HG02840 (cell line): ENCODE measurements around the gene ZDHHC9.
"Not testable (repeated sequence)": the region's sequence is repeated elsewhere in the genome, so short reads cannot be mapped to it uniquely, and the experiment has no call there.

Experiments used
- ATAC-seq: cut with Tn5 transposase; IDR thresholded peaks from one replicate; pipeline ENCODE4 v1.9.1; 2021; ENCODE audit warnings: mild to moderate bottlenecking, moderate library complexity, moderate number of reproducible peaks; ENCODE audit not compliant: unreplicated experiment, low FRiP score

ZDHHC9 gene

DNA sequence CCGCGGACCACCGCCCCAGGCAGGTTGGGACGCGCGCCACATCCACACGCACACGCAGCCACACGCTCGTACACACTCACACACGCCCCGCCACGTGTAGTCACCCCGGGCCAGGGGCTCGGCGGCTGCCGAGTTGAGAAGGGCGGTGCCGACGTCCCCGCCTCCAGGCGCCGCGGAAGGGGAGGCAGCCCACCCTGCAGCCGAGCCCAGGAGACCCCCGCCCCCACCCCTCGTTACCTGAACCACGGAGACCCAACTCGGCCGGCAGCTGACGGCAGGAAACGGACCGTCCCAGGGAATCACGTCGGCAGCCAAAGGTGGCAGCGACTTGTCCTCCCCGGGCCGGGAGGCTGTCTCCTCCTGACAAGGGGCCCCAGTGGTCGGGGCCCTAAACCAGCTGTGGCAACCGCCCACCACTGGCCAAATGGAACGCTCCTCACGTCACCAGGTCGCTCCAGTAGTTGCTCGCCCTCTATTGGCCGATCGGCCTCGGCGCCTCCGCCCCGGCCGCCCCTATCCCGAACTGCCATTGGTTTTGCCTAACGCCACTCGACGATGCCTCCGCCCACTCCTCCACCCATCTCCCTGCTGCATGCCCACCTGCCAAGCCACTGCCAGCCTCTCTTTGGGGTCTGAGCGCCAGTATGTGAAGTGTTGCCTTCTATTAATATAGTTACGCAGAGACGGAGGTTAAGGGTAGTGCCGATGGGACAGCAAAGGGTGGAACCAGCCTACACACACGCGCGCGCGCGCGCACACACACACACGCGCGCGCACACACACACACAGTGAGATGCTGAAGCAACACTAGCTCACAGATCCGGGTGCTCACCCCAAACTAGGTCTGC, at the start of gene ZDHHC9:
ZDHHC9 (minus strand) TSS at position 428 of the 848 bp plus-strand sequence. CDS start 1,941 bp downstream, outside the sequence.
- peak; percentile 97 for ATAC-seq

DNA sequence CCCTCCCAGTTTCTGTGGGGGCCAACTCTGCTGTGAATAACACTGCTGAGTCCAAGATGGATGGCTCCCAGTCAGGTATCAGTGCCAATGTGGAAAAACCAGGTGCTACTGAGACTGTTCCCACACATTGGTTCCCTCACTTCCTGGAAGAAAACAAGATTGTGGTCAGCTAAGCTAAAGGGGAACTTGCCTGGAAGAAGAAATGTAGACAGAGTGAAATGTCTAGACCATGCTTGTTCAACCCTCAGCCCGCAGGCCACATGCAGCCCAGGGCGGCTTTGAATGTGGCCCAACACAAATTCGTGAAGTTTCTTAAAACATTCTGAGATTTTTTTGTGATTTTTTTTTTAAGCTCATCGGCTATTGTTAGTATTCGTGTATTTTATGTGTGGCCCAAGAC, 33.7 kb upstream of the ZDHHC9 start:
- ATAC-seq = no peak

GRCh38 chrX:129876771-129877305, 33.2 kb upstream of the ZDHHC9 start:
- ATAC-seq = no peak

GRCh38 chrX:129875669-129876068, 32.0 kb upstream of the ZDHHC9 start:
- ATAC-seq = no peak

- ATAC-seq = no peak
Observed at GRCh38 chrX:129872524-129872923, 28.8 kb upstream of the ZDHHC9 start.

GRCh38 chrX:129866321-129866720, 22.6 kb upstream of the ZDHHC9 start:
- ATAC-seq = not testable (repeated sequence)

DNA sequence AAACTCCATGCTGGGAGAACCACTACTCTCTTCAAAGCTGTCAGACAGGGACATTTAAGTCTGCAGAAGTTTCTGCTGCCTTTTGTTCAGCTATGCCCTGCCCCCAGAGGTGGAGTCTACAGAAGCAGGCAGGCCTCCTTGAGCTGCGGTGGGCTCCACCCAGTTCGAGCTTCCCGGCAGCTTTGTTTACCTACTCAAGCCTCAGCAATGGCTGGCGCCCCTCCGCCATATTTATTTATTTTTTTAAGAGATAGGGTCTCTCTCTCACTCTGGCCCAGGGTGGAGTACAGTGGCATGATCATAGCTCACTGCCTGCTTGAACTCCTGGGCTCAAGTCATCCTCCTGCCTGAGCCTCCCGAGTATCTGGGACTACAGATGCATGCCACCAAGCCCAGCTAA, 15.4 kb upstream of the ZDHHC9 start:
- ATAC-seq = not testable (repeated sequence)

DNA sequence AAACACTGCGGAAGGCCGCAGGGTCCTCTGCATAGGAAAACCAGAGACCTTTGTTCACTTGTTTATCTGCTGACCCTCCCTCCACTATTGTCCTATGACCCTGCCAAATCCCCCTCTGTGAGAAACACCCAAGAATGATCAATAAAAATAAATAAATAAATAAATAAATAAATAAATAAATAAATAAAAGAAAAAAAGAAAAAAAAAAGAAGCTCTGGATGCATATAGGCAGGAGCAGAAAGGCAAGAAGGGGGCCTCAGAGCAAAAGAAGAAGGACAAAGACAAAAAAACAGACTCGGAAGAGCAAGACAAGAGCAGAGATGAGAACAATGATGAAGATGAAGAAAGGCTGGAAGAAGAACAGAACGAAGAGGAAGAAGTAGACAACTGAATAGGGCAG, 8.1 kb upstream of the ZDHHC9 start:
- not testable (repeated sequence) for ATAC-seq

GRCh38 chrX:129846716-129847115, 3.0 kb upstream of the ZDHHC9 start:
- ATAC-seq = no peak

- no peak for ATAC-seq
Observed at GRCh38 chrX:129845616-129846190, 2.0 kb upstream of the ZDHHC9 start.

DNA sequence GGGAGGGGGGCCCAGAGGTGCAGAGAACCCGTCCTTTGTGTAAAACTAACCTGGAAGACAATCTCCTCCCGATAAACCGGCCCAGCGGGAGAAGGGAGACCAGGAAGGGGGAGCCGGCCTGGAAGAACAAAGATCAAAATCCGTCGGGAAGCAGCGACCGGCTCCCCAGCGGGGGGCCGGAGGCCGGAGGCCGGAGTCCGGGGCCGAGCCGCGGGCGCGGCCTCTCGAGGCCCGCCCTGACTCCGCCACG, 552 bp downstream of the ZDHHC9 start:
- no peak for ATAC-seq

DNA sequence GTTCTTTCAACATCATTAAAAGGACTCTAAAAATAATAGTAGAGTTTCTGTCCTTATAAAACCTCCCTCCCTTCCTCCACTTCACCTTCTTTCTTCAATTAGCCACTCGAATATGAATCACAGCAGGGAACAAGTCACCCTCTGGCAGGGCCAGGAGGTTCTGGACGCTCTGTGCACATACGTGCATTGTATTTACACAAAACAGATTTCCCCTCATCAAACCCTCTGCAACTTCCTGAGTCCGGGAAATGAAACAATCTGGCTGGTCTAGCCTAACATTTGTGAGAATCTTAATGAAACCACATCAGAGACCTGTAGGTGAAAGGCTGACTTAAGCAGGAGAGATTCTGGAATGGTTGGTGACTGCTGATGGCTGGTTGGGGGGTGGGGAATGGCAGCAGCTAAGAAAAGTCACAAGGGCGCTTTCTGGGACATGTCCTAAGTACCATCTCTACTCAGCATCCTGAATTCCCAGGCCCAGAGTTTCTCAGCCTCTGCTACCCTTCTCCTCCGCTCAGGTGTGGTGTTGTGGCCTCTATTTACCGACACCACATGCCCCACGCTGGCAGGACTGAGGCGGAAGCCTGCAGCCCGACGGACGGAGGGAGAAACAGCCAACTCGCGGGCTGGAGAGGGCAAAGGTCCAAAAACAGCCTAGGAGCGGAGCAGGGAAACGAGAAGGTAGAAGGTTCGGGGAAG, 1.0 kb downstream of the ZDHHC9 start:
- no peak for ATAC-seq

DNA sequence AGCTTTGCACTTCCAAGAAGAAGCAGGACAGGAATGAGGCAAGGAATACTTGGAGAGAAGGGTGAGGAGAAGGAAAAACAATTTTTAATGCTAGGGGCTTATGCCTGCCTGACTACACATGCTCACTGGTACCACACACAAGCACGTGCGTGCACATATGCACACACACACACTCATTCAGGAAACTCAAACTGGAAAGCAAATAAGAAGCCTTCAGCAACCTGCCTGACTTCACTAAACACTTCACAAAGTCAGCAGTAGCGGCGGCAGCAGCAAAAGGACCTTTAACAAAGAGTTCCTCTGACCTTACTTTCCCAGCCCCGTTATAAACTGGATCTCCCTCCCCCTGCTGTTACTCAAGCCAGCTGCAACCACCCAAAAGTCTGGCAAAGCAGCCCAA, 3.3 kb downstream of the ZDHHC9 start:
- ATAC-seq = no peak

DNA sequence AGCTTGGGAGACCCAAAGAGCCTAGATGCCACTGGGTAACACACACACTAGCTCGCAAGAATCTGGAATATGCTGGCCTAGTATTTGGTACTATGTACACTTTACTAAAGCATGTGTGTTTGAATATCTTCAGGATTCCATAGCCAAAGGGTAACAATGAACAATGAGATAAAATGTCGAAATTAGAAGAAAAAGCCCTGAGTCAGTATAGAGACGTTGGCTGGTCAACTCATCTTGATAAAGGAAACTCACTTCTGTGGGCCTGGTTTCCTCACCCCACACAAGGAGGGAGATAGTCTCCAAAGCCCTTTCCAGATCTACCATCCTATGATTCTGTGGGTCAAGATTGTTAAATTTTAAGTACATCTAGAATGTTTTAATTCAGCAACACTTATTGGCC, 6.9 kb downstream of the ZDHHC9 start:
- ATAC-seq = no peak

DNA sequence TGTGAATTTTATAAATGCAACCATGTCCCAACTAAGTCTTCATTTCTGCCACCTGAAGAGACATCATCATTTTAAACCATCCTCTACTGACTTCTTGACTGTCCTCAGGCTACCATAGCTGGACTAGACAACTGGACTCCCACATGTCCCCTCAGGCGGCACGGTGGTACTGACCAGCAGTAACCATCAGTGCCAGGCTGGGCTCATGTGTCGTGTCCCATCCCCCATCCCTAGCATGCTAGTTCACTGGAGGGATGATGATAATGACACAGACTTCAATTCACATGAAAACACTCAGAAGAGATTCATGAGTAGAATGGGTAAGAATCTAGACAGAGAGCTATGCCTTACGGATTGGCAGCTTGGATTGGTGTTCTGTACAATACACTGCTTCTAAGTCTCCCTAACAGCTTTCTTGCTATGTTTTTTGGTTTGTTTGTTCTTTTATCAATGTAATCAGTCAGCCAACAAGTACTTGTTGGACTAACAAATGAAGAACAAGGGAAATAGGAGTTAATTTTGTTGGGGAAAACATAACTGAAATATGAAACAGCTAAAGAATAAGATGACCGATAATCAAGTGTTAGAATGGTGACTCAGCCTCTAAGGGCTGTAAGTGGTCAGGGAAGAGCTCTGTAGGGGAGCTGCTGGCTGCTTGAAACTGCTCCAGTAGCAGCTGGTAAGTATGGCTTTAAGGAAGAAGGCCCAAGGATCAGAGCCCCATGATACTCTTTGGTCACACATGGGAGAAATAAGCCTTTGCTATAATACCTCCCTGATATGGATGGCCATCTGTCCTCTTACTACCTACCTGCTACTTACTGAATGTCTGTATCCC, 10.3 kb downstream of the ZDHHC9 start:
- ATAC-seq = no peak

DNA sequence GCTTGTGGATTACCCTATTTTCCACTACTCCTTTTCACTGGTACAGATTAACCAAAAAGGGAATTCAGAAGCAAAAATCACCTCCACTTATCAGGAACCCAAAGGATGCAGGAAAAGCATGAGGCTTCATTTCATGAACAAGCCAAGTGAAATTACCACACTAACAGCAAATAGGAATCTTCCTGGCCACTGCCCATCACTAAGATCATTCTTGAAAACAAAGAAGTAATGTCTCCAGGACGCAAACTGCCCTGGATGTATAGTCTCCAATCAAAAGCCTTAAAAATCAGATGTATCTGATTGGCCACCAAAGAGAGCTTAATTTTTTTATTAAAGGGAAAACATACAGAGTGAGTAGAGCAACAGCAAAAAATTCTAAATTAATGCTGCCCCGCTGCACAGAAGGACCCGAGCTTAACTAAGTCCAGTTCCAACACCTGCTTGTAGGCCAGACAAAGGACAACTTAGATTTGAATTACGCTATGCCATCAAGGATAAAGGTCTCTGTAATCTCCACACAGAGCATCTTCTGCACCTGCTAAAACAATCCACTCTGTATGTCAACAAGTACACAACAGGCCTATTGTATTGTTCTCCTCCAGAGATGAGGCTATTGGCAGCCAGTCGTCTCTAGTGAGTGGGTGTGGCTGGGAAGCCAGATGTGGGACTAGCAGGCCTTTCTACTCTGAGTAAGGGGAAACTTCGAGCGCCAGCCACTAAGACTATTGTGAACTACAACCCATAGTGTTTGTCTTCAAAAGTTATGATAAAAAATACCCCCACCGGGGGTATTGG, 12.4 kb downstream of the ZDHHC9 start:
- ATAC-seq = no peak

DNA sequence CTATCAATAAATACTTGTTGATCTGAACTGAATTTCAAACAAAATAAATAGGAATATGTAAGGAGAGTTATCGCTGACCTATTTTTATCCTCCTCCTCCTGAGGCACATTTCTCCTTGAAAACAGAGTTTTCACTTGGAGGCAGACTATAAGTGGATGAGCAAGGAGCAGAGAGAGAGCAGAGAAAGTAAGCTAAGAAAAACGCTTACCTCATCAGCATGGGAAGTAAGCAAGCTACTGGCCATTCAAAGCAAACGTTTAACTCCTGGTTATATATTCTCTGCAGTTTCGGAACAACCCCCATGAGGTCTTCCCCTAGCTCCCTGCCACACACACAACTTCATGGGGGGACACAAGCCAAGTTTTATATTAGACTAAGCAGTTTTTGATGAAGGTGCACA, 13.2 kb downstream of the ZDHHC9 start:
- no peak for ATAC-seq

DNA sequence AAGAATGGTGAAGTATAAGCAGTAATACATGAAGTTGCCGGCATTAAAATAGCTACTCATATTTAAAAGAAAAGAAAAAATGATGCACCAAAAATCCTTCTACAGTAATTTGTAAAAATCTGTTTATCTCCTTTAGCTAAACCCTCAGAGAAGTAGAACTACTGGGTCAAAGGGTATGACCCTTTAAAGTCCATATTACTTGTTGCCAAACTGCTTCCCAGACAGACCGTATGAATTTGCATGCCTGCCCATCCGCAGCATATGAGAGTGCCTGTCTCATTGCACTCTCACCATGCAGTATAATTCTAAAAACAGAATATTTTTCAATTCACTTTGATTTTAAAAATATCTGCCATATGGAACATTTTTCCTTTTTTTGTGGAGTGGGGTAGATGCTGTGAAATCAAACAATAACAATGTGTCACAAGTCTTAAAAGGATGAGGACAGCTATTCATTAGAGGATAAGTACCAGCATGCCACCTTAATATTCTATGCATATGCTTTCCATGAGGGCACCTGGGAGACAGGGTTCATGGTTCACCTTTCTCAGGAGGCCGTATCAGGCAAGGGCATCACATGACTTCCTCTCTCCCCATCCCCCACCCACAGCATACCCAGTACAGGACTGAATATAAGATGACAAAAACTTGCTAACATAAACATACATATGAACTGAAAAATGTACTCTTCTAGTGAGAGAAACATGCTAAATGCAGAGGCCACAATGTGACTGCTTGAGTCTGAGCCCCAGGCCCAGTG, 17.8 kb downstream of the ZDHHC9 start:
- no peak for ATAC-seq

GRCh38 chrX:129824620-129825019, 19.1 kb downstream of the ZDHHC9 start:
- ATAC-seq = no peak
